MV-4-11 (cell line): ENCODE results near the gene HNF4A.
"Not testable (repeated sequence)": the region's sequence is repeated elsewhere in the genome, so short reads cannot be mapped to it uniquely, and the experiment has no call there.

ENCODE experiments used
- DNase-seq: peaks from one replicate; lab custom pipeline; 2025; lab: John Stamatoyannopoulos, UW

Gene HNF4A

GRCh38 chr20:44470327-44470726 lies 114.8 kb downstream of the HNF4A start:
- DNase-seq, result no peak

GRCh38 chr20:44471481-44471882 lies 116.0 kb downstream of the HNF4A start:
- DNase-seq, result no peak

- not testable (repeated sequence) for DNase-seq
These were observed 116.8 kb downstream of the HNF4A start for GRCh38 chr20:44472283-44472682.

- DNase-seq, result no peak
These were observed 119.8 kb downstream of the HNF4A start for GRCh38 chr20:44475372-44475693.

- DNase-seq, result peak; percentile 72
These were observed 120.4 kb downstream of the HNF4A start, which contains the start of gene TTPAL for GRCh38 chr20:44475694-44476560. Gene TTPAL (plus strand): TSS chr20:44475874. CDS start chr20:44480000, 4,126 bp downstream.

GRCh38 chr20:44477151-44477550 lies 121.7 kb downstream of the HNF4A start:
- DNase-seq, result no peak

GRCh38 chr20:44478206-44478605 lies 122.7 kb downstream of the HNF4A start:
- DNase-seq, result no peak

GRCh38 chr20:44479643-44480042 lies 124.1 kb downstream of the HNF4A start:
- no peak for DNase-seq

GRCh38 chr20:44480097-44480496 lies 124.6 kb downstream of the HNF4A start:
- no peak for DNase-seq

- no peak for DNase-seq
These were observed 126.4 kb downstream of the HNF4A start for GRCh38 chr20:44481719-44482416.

GRCh38 chr20:44483112-44483511 lies 127.6 kb downstream of the HNF4A start:
- no peak for DNase-seq
